HepG2 (cell line): Measurements from ENCODE around the gene METTL15. TPM values are rescaled to one million over a fixed set of nuclear protein-coding genes. Genes with fewer than 3 reads are reported as not detected.

ENCODE experiments used
- ATF3 ChIP-seq: sonication (generic); formaldehyde crosslinking; IDR thresholded peaks from 2 replicates; pipeline ENCODE4 v1.4.0; 2020; ENCODE audit warnings: missing genetic modification reagents
- CCAR2 ChIP-seq: fragments of 200-400 bp; formaldehyde crosslinking; optimal IDR thresholded peaks from 2 replicates; pipeline ENCODE3; 2018; ENCODE audit warnings: low read depth, mild to moderate bottlenecking, low read length, moderate library complexity
- EEA1 ChIP-seq: sonication (generic); formaldehyde crosslinking; IDR thresholded peaks from 2 replicates; pipeline ENCODE4 v1.5.1; 2020; ENCODE audit warnings: mild to moderate bottlenecking, missing genetic modification reagents, borderline replicate concordance
- FOXP1 ChIP-seq, 2 experiments: fragments of 450-650 bp in 1 of 2; IDR thresholded peaks; 2 replicates each; pipeline ENCODE4 v1.6.1; 2017 to 2018; ENCODE audit warnings: antibody characterized with exemption in 1 of 2
- GATAD2A ChIP-seq: IDR thresholded peaks from 2 replicates; pipeline ENCODE4 v1.6.1; 2016
- KDM3A ChIP-seq: IDR thresholded peaks from 2 replicates; pipeline ENCODE4 v1.6.1; 2018; ENCODE audit warnings: low read depth, missing compliant biosample characterization
- MXD4 ChIP-seq: IDR thresholded peaks from 2 replicates; pipeline ENCODE4 v1.6.1; 2016; ENCODE audit warnings: mild to moderate bottlenecking, missing biosample characterization, missing genetic modification reagents
- NFYC ChIP-seq: IDR thresholded peaks from 2 replicates; pipeline ENCODE4 v1.6.1; 2016; ENCODE audit warnings: missing genetic modification reagents, missing compliant biosample characterization
- TRIM24 ChIP-seq: sonication (generic); formaldehyde crosslinking; IDR thresholded peaks from 2 replicates; pipeline ENCODE4 v1.8.0; 2022; ENCODE audit warnings: mild to moderate bottlenecking, missing genetic modification reagents
- ZBTB37 ChIP-seq: sonication (generic); formaldehyde crosslinking; IDR thresholded peaks from 2 replicates; pipeline ENCODE4 v1.4.0; 2020; ENCODE audit warnings: mild to moderate bottlenecking, missing genetic modification reagents
- ZNF142 ChIP-seq: sonication (generic); formaldehyde crosslinking; IDR thresholded peaks from 2 replicates; pipeline ENCODE4 v1.4.0; 2020; ENCODE audit warnings: missing genetic modification reagents
- ZNF143 ChIP-seq: sonication (generic); formaldehyde crosslinking; IDR thresholded peaks from 2 replicates; pipeline ENCODE4 v1.4.0; 2020; ENCODE audit warnings: missing genetic modification reagents
- ZNF282 ChIP-seq: fragments of 450-650 bp; IDR thresholded peaks from 2 replicates; pipeline ENCODE4 v1.6.1; 2018; ENCODE audit not compliant: partially characterized antibody
- ZNF33A ChIP-seq: sonication (generic); formaldehyde crosslinking; IDR thresholded peaks from 2 replicates; pipeline ENCODE4 v1.5.1; 2020; ENCODE audit warnings: missing genetic modification reagents, mild to moderate bottlenecking, moderate library complexity, borderline replicate concordance
- ZNF350 ChIP-seq: sonication (generic); formaldehyde crosslinking; IDR thresholded peaks from 2 replicates; pipeline ENCODE4 v1.4.0; 2020; ENCODE audit warnings: mild to moderate bottlenecking, low read depth, missing genetic modification reagents, borderline replicate concordance
- ZNF446 ChIP-seq: sonication (generic); formaldehyde crosslinking; IDR thresholded peaks from 2 replicates; pipeline ENCODE4 v1.5.0; 2020; ENCODE audit warnings: mild to moderate bottlenecking, missing genetic modification reagents
- ZNF784 ChIP-seq: sonication (generic); formaldehyde crosslinking; IDR thresholded peaks from 2 replicates; pipeline ENCODE4 v1.5.1; 2020; ENCODE audit warnings: missing genetic modification reagents, mild to moderate bottlenecking, borderline replicate concordance
- ZUFSP ChIP-seq: sonication (generic); formaldehyde crosslinking; IDR thresholded peaks from 2 replicates; pipeline ENCODE4 v1.9.0; 2021; ENCODE audit warnings: missing genetic modification reagents, mild to moderate bottlenecking, borderline replicate concordance
- polyA plus RNA-seq, 8 experiments: library from polyadenylated mRNA; depleted of rRNA in 3 of 8; stranded (reverse) in 7 of 8; unstranded in 1 of 8; fragments of >200 nt; fragmentation: Illumina TruSeq in 4 of 8; extraction: Trizol in 4 of 8; gene quantifications; 2 replicates each; pipeline versions ENCODE4 v1.2.1 to v1.2.3, GENCODE V29; 2011 to 2016; ENCODE audit warnings: low read depth in 4 of 8, missing spikeins in 1 of 8, mixed read lengths in 1 of 8; ENCODE audit not compliant: insufficient read depth in 1 of 8
- total RNA-seq, 5 experiments: library from RNA; depleted of rRNA; stranded (reverse); fragments of >200 nt; fragmentation: Illumina TruSeq; extraction: Trizol; gene quantifications; 2 replicates each; pipeline ENCODE4 v1.2.3, GENCODE V29; 2016; ENCODE audit warnings: low read depth in 1 of 5

METTL15 gene
- total and polyA plus RNA-seq, 2 of the 13 experiments (the other 11 are each of a cell fraction or from before 2014, with no cell fraction given), result 6.5 to 14.0 TPM

- TF ChIP-seq ZNF142 (CRISPR knock-in tag) (peak; percentile 90), ZNF446 (CRISPR knock-in tag) (no peak), EEA1 (CRISPR knock-in tag) (no peak), NFYC (CRISPR knock-in tag) (peak; percentile 42; the same call in 1 of the 2 replicates), ZNF784 (CRISPR knock-in tag) (0 out of 2 replicates have a peak, but pooled peaks have one; percentile 70), ZBTB37 (CRISPR knock-in tag) (no peak), CCAR2 (peak; percentile 94), FOXP1 (IDR thresholded peaks at IDR 0.05) (no peak), FOXP1 (CRISPR knock-in tag; IDR thresholded peaks at IDR 0.05) (peak; percentile 35; the same call in 1 of the 2 replicates), ZNF33A (CRISPR knock-in tag) (no peak), ATF3 (CRISPR knock-in tag) (no peak), KDM3A (CRISPR knock-in tag) (peak; percentile 97), ZUFSP (CRISPR knock-in tag) (no peak), ZNF282 (no peak), MXD4 (CRISPR knock-in tag) (peak; percentile 76; the same call in 1 of the 2 replicates), ZNF143 (CRISPR knock-in tag) (peak; percentile 68), ZNF350 (peak; percentile 87; the same call in 1 of the 2 replicates), TRIM24 (CRISPR knock-in tag) (no peak), GATAD2A (CRISPR knock-in tag) (peak; percentile 88)
Measured at GRCh38 chr11:28110108-28110820, 2.1 kb downstream of the METTL15 start (continued).
